Panc1 (cell line): ENCODE measurements around the gene TRAF2.

ENCODE experiments used
- POLR2AphosphoS5 ChIP-seq: IDR thresholded peaks from 2 replicates; pipeline ENCODE4 v1.6.1; 2012; ENCODE audit warnings: mild to moderate bottlenecking, low read depth, low read length, moderate library complexity
- SIN3A ChIP-seq: IDR thresholded peaks from 2 replicates; pipeline ENCODE4 v1.6.1; 2012; ENCODE audit warnings: low read depth, mild to moderate bottlenecking, low read length, moderate library complexity, borderline replicate concordance; ENCODE audit not compliant: insufficient read depth
- TCF7L2 ChIP-seq: IDR thresholded peaks from 2 replicates; pipeline ENCODE4 v1.6.1; 2011; ENCODE audit warnings: mild to moderate bottlenecking, low read depth, low read length, inconsistent platforms
- TF ChIP-seq, protein P1 (sequence below): fragments of 450-650 bp; IDR thresholded peaks from 2 replicates; pipeline ENCODE4 v1.5.1; 2017; ENCODE audit warnings: mild to moderate bottlenecking
- TF ChIP-seq, protein P2 (sequence below), 2 experiments: IDR thresholded peaks; 2 replicates each; pipeline ENCODE4 v1.6.1; 2011 to 2012; ENCODE audit warnings: low read depth in 2 of 2, control low read depth in 1 of 2, low read length in 1 of 2, mild to moderate bottlenecking in 1 of 2, moderate library complexity in 1 of 2; ENCODE audit not compliant: insufficient read depth in 1 of 2

DNA sequence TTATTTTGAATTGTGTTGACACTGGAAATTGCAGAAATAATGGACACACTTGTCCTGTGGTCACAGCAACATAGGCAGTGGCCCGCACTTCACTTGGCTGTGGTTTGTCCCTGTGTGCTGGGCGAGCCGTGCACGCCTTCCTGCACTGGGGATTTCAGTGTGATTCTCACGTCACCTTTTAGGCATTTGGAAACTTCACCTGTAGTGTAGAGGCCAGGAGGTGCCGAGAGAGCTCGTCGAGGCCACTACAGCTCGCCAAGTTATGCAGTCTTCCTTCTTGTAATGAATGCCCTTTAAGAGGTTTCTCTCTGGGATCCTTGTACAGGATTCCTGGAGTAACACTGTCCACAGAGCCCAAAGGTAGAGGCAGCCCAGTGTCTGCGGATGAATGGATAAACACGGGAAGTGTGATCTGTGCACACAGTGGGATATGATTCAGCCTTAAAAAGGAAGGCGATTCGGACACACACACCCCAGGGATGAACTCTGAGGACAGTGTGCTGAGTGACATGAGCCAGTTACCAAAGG is 14.7 kb downstream of the TRAF2 start:
- TF ChIP-seq, protein P1, sequence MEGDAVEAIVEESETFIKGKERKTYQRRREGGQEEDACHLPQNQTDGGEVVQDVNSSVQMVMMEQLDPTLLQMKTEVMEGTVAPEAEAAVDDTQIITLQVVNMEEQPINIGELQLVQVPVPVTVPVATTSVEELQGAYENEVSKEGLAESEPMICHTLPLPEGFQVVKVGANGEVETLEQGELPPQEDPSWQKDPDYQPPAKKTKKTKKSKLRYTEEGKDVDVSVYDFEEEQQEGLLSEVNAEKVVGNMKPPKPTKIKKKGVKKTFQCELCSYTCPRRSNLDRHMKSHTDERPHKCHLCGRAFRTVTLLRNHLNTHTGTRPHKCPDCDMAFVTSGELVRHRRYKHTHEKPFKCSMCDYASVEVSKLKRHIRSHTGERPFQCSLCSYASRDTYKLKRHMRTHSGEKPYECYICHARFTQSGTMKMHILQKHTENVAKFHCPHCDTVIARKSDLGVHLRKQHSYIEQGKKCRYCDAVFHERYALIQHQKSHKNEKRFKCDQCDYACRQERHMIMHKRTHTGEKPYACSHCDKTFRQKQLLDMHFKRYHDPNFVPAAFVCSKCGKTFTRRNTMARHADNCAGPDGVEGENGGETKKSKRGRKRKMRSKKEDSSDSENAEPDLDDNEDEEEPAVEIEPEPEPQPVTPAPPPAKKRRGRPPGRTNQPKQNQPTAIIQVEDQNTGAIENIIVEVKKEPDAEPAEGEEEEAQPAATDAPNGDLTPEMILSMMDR: no peak
- TF ChIP-seq SIN3A (no peak), TCF7L2 (no peak), POLR2AphosphoS5 (0 out of 2 replicates have a peak, but pooled peaks have one; percentile 3)
- TF ChIP-seq, protein P2, sequence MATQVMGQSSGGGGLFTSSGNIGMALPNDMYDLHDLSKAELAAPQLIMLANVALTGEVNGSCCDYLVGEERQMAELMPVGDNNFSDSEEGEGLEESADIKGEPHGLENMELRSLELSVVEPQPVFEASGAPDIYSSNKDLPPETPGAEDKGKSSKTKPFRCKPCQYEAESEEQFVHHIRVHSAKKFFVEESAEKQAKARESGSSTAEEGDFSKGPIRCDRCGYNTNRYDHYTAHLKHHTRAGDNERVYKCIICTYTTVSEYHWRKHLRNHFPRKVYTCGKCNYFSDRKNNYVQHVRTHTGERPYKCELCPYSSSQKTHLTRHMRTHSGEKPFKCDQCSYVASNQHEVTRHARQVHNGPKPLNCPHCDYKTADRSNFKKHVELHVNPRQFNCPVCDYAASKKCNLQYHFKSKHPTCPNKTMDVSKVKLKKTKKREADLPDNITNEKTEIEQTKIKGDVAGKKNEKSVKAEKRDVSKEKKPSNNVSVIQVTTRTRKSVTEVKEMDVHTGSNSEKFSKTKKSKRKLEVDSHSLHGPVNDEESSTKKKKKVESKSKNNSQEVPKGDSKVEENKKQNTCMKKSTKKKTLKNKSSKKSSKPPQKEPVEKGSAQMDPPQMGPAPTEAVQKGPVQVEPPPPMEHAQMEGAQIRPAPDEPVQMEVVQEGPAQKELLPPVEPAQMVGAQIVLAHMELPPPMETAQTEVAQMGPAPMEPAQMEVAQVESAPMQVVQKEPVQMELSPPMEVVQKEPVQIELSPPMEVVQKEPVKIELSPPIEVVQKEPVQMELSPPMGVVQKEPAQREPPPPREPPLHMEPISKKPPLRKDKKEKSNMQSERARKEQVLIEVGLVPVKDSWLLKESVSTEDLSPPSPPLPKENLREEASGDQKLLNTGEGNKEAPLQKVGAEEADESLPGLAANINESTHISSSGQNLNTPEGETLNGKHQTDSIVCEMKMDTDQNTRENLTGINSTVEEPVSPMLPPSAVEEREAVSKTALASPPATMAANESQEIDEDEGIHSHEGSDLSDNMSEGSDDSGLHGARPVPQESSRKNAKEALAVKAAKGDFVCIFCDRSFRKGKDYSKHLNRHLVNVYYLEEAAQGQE (IDR thresholded peaks at IDR 0.05; ENCODE audit: insufficient read depth in 1 of 2, low read depth in 2 of 2, low read length in 1 of 2): no peak
